GM21423 (cell line): ENCODE measurements around the gene ADCY5.

ENCODE experiments used
- ATAC-seq: cut with Tn5 transposase; IDR thresholded peaks from one replicate; pipeline ENCODE4 v1.9.1; 2021; ENCODE audit warnings: mild to moderate bottlenecking, moderate library complexity; ENCODE audit not compliant: unreplicated experiment

Gene ADCY5

DNA sequence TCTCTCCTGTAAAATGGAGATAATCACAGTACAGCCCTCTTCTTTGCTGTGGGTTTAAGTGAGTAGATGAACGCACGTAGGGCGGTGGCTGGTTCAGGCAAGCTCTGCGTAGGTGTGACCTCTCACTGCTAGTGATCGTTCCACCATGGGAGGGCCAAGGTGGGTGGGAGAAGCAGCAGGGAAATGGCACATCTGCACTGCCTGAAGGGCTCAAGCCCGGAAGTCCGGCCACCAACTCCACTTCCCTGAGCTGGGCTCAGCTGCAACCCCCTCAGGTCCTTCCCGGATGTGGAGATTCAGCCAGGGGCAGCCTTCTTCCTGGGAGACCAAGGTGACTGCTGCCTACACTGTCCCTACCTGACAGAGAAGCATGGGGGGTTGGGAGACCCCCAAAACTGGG lies 102.9 kb downstream of the ADCY5 start:
- no peak for ATAC-seq

DNA sequence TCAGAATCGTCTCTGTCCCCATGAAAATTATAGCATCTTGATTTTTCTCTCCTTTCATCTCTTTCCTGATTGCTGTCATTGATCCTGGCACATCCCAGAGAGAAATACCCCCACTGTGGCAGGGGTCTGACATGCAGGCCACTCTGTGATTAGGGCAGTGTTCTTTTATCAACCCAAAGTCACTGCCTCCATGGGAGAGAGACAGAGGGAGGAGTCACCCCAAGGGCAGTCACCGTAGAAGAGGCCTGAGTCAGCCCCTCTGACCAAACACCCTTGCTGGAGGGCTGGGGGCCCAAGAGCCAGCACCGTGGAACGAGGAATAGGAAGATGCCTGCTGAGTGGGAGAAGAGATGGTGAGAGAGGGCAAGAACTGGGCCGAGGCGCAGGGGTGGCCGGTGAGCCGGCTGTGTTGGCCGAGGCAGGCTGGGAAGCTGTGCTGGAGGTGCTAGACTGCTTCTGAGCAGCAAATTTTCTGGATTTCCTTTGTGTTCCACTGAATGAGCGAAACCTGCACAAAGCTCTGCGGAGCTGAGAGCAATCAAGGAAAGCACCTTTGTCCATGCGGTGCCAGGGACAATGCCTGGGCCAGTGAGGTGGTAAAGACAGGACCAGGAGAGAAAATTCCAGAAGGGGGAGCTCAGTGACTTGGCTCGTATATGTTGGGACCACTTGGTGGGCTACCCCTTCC lies 103.8 kb downstream of the ADCY5 start:
- no peak for ATAC-seq

DNA sequence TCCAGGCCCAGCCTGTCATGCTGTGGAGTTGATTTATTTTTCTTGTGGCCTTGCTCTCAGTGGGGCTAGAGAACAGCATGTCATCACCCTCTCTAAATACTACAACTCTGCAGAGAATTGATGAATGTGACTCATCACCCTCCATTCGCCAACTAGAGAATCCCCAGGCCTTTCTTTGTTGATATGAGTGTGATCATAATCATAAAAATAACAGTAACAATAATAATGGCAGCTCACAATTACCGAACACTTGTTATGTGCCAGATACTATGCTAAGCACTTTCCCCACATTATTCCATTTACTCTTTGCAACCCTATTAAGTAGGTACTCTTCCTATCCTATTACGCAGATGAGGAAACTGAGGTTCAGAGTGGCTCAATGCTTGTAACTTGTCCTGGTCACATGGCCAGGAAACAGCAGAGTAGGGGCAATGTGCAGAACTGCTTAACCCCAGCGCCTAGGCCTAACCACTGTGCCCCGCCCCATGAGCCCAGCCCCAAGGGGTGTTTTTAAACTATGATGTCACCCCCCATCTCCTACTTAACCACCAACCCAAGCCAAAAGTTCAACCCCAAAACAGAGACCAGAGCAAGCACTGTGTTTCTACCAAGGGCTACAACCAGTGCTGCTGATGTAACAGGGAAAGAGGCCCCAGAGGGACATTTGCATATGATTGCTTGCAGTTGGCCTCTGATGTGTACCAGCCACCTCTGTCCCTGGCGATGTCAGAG lies 104.5 kb downstream of the ADCY5 start:
- ATAC-seq = no peak

DNA sequence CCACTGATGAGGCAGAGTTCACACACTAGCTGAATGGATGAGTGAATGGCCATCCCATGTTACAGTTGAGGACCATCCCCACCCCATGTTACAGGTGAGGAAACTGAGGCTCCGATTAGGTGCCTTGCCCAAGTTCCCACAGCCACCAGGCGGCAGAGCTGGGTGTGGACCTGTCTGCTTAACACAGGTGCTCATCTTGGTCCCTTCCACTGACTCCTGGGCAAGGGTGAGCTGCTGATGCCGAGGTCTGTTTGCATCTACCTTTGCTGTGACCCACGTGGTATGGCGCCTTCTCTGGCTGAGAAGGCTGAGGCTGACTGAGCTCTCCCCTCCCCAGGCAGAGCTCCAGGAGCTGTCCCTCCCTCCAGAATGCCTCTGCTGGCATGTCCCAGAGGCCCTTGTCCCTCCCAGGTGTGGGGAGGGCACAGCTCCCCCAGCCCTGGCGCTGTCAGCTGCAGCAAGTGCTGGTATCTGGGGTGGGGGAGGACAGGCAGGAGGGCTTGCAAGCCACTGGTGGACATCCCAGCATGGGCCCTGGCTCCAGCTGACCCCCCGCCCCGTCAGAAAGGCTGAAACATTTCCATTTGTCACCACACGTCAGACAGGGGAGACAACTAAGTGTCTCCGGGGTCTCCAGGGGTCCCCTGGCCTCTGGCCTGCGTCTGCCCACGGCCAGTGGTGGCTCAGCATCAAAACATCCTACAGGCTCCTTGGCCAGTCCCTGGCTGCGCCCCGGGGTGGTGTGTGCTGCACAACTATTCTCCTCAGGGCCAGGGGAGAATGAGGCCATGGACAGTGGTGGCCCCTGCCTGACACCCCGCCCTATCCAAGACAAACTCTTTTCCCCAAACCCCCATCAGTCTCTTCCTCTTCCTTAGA lies 105.4 kb downstream of the ADCY5 start:
- no peak for ATAC-seq

DNA sequence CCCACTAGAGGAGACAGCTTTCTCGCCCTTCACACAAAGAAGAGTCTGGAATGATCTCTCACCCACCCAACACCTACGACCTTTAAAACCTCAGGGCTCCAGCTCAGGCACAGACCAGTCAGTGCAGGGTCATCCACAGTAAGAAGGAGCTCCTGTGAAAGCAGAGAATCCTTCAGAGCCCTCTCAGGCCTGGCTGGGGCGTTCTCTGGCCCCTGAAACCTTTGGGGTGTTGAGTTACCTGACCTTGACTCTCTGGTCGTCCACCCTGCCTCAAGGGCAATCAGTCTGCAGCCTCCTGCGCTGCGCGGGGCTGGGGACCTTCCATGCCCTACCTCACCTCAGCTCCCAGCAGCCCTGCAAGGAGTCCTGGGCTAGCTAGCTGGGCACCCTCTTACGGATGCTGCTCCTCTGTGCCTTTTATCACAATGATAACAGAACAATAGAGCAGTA lies 106.2 kb downstream of the ADCY5 start:
- no peak for ATAC-seq

DNA sequence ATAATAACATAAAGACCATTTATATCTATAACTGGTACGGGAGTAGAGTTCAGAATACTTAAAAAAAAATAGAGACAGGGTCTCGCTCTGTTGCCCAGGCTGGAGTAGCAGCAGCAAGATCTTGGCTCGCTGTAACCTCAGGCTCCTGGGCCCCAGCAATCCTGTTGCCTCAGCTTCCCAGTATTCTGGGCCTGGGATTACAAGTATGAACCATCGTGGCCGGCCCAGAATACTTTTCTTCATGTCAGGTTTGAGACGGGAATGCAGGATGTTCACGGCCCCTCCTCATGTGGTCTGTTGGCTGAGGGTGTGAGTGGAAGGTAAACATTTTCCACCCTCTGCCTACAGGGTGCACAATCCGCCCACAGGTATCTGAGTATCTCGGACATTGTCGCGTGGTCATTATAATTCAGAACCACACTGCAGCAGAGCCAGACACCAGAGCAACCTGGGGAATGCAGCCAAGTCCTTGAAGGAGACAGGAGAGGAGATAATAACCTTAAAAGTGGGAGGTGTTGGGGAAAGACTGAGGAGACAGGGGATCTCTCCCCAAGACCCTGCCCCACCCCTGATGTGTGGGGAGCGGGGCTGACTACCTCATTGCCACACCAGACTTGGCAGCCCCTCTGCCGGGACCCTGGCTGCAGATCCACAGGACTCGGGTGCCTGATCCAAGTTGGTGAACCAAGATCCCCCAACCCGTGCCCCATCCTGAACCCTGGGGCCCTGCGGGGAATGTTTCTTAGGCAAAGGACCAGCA lies 106.8 kb downstream of the ADCY5 start:
- no peak for ATAC-seq

DNA sequence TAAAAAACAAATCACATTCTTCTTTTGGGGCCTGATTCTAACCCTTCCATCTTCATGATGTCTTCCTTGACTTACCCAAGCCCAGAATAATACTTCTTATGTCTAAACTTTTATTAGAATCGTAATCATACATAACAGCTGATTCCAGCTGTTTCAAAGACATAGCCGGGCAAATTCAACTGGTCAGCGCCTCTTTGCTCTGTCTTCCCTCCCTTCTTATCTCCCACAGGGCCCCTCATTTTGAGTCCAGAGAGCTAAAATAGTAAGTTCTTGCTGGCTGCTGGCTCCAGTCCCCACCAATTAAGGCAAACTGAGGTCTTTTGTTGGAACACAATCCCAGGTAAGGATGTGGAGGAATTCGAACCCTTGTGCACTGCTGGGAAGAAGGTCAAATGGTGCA lies 108.6 kb downstream of the ADCY5 start:
- ATAC-seq = no peak

DNA sequence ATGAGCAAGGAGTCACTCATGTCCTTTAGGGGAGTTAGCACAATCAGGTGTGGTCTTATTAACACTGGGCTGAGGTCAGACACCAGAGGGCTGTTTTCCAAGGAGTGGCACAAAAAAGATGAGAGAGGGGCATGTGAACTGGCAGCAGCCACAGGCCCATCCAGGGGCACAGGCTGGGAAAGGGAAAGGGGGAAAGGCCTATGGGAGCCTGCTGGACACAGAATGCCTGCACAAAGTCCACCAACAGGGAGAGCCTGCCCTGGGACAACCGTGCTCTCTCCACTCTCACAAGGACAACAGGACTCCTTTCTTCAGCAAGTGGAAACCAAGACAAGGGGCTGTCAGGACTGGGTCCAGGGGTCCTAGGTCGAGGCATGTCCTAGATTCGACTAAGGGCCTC lies 109.6 kb downstream of the ADCY5 start:
- ATAC-seq = no peak

DNA sequence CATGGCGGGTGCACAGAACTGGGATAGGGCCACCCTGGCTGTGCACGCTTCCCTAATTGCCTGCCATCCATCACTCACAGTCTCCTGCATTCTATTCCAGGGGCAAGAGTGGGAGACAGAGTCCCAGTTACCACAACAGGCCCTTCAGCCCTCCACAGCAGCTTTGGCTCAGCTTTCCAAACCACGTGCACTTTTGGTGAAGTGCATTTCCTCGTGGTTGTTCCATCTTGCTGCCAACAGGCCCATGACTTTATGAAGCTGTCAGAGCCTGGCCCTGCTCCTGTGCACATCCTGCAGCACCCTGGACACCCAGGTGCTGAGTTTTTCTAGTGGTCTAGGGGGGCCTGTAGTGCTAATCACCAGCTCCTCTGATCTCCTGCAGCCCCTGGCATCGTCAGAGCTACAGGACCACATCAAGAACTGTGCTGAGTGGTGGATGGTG lies 110.2 kb downstream of the ADCY5 start:
- no peak for ATAC-seq

DNA sequence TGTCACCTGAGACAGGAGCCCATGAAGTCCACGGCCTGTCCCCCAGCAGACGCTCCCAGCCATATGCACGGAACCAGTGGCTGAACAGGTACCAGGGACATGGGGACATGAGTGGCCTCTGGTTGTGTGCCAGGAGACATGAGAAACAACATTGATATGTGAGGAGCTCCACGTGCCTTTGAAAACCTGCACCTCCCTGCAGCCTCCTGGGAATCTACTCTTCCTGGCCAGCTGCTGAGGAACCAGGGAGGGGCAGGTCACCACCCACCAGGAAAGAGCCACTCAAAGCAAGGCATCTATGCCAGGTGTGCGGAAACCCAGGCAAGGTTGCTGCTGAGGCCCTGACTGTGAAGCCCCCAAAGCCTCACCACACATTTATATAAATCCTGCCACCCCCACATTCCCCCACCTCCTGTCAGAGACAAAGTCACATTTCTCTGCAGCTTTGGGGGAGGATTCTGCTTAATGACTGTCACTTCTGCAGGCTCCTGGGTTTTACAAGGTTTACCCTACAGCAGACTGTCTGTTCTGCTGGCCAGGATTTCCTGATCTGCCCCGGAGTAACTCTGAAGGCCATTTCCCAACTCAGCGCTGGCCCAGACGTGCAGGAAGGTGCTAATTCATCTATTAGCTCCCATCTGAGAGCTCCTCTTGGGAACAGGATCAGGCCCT lies 110.8 kb downstream of the ADCY5 start:
- no peak for ATAC-seq

DNA sequence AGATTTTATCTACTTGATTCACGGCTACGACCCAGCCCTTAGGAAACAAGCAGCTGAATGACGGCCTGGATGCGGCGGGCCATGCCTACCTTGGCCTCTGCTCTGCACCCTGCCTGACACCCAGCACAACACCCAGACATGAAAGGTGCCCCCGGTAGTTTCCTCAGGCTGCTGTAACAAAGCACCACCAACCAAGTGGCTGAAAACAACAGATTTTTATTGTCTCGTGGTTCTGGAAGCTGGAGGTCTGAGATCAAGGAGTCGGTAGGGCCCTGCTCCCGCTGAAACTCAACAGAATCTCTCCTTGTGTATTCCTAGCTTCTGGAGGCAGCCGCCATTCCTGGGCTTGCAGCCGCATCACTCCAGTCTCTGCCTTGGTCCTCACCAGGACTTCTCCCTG lies 111.7 kb downstream of the ADCY5 start:
- no peak for ATAC-seq

DNA sequence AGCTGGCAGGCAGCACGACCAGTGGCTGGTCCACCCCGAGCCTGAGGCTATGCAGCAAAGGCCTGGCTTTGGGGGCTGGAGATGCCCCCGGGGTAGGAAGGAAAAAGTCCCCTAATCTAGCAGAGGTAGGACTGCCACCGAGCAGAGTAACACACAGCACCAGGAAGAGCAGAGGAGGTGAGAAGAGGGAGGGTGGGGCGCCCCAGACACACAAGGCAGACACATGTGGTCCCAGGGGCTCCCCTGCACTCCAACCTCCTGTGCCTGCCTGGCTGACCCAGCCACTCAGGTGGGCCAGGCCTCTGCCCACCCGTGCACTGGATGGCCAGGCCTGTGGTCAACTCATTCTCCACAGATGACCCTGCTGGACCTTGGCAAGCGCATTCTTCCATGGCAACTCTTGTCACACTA lies 112.4 kb downstream of the ADCY5 start:
- ATAC-seq = no peak

DNA sequence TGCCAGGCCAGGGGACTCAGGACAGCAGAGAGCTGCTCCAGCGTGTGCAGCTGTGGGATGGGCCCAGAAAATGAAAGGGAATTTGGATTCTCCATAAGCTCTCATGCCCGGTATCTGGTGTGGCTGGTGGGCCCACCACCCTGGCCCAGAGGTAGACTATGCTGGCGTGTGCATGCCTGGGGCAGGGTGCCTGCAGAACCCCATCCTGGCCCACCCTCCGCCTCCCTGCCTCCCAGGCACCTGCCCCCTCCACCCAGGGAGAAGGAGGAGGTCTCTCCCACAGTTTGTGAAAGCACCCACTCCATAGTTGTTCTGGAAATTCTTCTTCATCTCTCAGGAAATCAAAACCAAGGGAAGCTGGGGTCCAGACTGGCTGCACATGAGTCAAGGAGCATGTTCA lies 112.9 kb downstream of the ADCY5 start:
- ATAC-seq = no peak

DNA sequence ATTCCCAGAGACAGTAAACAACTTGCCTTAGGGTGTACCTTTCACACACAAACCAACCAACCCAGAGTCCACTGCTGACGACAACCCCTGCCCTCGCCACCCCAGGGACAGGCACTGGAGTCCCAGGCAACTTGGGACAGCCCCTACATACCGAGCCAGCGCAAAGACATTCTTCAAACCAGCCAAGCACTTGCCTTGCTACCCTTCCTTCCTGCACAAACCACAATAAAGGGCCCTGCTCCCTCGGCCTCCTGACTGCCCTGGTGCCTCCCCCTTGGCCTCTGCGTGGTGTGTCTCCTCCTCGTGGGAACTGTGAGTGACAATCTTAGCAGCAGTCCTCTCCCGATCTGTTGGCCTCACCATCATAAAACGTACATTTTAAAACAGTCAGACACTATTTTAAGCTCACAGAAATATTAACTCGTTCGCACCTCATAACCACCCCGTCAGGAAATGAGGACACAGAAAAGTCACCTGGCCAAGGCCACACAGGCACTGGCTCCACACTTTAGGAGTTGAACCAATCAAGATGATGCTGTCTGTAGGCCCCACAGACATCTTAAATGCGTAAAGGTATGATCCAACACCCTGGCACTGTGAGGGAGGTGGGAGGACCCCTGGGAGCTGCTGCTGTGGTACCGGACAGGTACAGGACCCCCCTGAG lies 113.8 kb downstream of the ADCY5 start:
- ATAC-seq = peak; percentile 56

DNA sequence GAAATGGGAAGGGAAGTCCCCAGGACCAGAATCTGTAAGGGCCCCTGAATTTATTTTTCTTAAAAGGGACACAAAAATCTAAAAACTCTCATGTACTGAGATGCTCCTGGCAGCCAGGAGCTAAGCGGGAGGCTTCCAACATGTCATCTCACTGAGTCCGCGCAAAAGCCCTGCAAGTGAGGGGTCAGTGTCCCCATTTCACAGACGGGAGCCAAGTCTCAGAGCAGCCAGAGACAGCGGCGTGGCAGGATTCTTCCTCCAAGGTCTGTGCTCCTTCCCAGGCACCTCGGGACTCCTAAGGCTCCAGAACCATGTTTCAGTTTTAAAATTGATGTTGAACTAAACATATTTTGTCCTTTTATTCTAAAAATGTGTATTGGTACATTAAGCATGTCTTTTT lies 114.8 kb downstream of the ADCY5 start:
- no peak for ATAC-seq

DNA sequence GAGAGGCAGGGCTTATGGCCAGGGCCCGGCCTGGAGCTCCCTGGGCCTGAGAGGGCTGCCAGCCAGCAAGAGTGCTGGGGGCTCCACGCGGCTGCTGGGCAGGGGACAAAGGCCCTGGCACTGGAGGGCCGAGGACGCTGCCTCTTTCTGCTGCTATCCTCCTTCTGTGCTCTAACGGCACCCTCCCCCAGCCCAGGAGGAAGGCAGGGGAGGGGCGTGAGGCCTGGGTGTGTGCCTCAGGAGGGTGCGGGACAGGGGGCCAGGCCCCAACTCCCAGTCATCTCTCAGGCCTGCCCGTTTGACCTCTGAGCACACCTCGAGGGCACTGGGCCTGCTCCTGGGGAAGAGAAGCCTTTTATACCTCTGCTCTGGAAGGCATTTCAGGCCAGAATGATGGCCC lies 115.5 kb downstream of the ADCY5 start:
- no peak for ATAC-seq

DNA sequence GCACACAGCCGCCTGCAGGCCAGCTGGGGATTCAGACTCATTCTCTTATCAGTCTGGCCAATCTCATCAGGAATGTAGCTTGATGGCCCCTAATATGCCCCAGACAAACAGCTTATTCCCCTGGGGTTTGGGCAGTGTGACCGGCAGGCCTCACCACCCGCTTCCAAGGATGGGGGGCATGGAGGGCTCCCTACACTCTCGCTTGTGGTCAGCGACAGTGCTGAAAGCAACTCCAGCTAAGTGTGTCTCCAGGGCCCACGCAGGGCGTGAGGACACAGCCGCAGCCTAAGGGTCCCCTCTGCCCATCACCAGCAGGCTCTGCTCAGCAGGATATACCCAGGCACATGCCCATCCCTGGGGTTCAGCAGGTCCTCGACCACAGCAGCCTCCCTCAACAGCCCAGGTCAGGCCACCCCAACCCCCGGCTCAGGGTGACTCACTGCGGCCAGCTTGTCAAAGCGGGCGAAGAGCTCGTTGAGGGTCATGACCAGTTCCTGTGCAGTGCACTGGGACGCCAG lies 116.7 kb downstream of the ADCY5 start:
- ATAC-seq = no peak

DNA sequence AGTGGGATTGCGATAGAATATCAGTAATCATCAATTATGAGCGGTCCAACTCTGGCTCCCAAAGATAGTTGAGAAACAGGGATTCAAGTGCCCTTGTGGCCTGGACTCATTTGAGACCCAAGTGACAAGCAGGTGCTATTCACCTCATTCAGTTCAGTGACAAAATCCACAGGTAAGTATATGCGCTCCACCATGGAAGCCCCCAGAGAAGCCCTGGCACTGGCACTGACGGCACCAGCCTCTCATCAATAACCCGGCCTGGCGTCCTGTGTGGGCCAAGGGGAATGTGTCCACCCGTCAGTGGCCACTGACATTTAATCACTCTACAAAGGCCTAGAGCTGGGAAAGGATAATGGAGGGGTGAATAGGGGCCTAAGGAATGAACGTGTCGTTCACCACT lies 117.2 kb downstream of the ADCY5 start:
- ATAC-seq = no peak

DNA sequence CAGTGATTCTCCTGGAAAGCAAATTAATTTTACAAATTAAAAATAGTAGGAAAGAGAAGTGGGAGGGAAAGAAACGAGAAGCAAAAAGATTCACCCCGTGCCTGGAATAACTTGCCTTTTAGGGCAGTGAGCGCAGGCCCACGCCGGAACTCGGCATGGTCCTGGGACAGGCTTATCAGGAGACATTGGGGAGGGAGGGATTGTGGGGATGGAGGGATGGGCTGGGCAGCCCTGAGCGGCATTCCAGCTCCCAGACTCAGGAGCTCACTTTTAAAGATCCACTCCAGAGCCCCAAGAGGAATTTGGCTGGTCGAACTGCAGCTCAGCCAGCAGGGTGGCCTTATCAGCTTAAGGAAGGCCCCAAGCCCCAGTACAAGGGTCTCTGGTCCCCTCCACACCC lies 117.9 kb downstream of the ADCY5 start:
- ATAC-seq = no peak
